IMR-90 (cell line): Measurements from ENCODE around the gene COX10. TPM values are rescaled to one million over a fixed set of nuclear protein-coding genes. Genes with fewer than 3 reads are reported as not detected.

Source experiments
- ATAC-seq: fragments of 200-7000 bp; cut with Tn5 transposase; 2 replicates; pipeline ENCODE4 v1.9.1; 2020; ENCODE audit warnings: low read depth, mild to moderate bottlenecking, moderate library complexity
- BruUV-seq: library from RNA; stranded (reverse); fragments of 400-500 nt; replicated peaks from 2 replicates; lab custom pipeline; 2021; lab: Mats Ljungman, UMichigan
- CTCF ChIA-PET: fragments of 300-600 bp; formaldehyde crosslinking; extraction: SDS; loops from one replicate; lab custom pipeline; 2021; ENCODE audit warnings: antibody characterized with exemption; lab: Yijun Ruan, JAX
- POLR2A ChIA-PET: fragments of 300-600 bp; sonication (Branson Sonifier 250); formaldehyde crosslinking; loops from one replicate; lab custom pipeline; 2022; ENCODE audit warnings: antibody characterized with exemption; ENCODE audit not compliant: unreplicated experiment; lab: Charles Lee
- DNase-seq: peaks from one replicate; pipeline ENCODE4 v3.0.0; 2013
- H2AFZ ChIP-seq: replicated peaks from 2 replicates; pipeline ENCODE3; 2013; ENCODE audit warnings: low read length, mild to moderate bottlenecking; ENCODE audit not compliant: poor library complexity
- H2AK5ac ChIP-seq: 2 replicates; pipeline ENCODE4 v1.6.1; 2013; ENCODE audit warnings: low read depth, low read length, inconsistent platforms
- H2AK9ac ChIP-seq: replicated peaks from 2 replicates; pipeline ENCODE3; 2013; ENCODE audit warnings: mild to moderate bottlenecking, low read depth, low read length, moderate library complexity; ENCODE audit not compliant: poor library complexity
- H2BK120ac ChIP-seq: 2 replicates; pipeline ENCODE4 v1.6.1; 2013; ENCODE audit warnings: low read depth, low read length, inconsistent platforms
- H2BK15ac ChIP-seq: 3 replicates; pipeline ENCODE4 v1.6.1; 2013; ENCODE audit warnings: low read depth, low read length, inconsistent platforms
- H2BK20ac ChIP-seq: 2 replicates; pipeline ENCODE4 v1.6.1; 2013; ENCODE audit warnings: low read depth, mild to moderate bottlenecking, inconsistent platforms, low read length, moderate library complexity
- H2BK5ac ChIP-seq: 2 replicates; pipeline ENCODE4 v1.6.1; 2013; ENCODE audit warnings: mild to moderate bottlenecking, low read depth, low read length, inconsistent platforms; ENCODE audit not compliant: poor library complexity, severe bottlenecking
- H3K14ac ChIP-seq: replicated peaks from 2 replicates; pipeline ENCODE4 v1.6.1; 2013; ENCODE audit warnings: low read depth, low read length, inconsistent platforms
- H3K18ac ChIP-seq: 2 replicates; pipeline ENCODE4 v1.6.1; 2013; ENCODE audit warnings: low read depth, low read length, control low read depth
- H3K23ac ChIP-seq: 2 replicates; pipeline ENCODE4 v1.6.1; 2013; ENCODE audit warnings: low read depth, low read length, inconsistent platforms
- H3K27ac ChIP-seq: 2 replicates; pipeline ENCODE4 v1.5.1; 2013; ENCODE audit warnings: mild to moderate bottlenecking, control low read depth, low read length; ENCODE audit not compliant: insufficient read depth
- H3K27me3 ChIP-seq: 2 replicates; pipeline ENCODE4 v1.6.1; 2013; ENCODE audit warnings: low read length; ENCODE audit not compliant: control insufficient read depth, insufficient read depth
- H3K36me3 ChIP-seq: 2 replicates; pipeline ENCODE4 v1.6.1; 2013; ENCODE audit warnings: low read length, mixed read lengths; ENCODE audit not compliant: control insufficient read depth, insufficient read depth
- H3K4ac ChIP-seq: 2 replicates; pipeline ENCODE4 v1.6.1; 2013; ENCODE audit warnings: low read depth, low read length, inconsistent platforms
- H3K4me1 ChIP-seq: 2 replicates; pipeline ENCODE4 v1.6.1; 2013; ENCODE audit warnings: low read length, mixed read lengths; ENCODE audit not compliant: control insufficient read depth, insufficient read depth
- H3K4me2 ChIP-seq: 2 replicates; pipeline ENCODE4 v1.6.1; 2013; ENCODE audit warnings: low read depth, mild to moderate bottlenecking, control low read depth, low read length, moderate library complexity
- H3K4me3 ChIP-seq: 2 replicates; pipeline ENCODE4 v1.5.1; 2013; ENCODE audit warnings: low read depth, mild to moderate bottlenecking, control low read depth, low read length, moderate library complexity; ENCODE audit not compliant: insufficient read depth
- H3K56ac ChIP-seq: 2 replicates; pipeline ENCODE4 v1.6.1; 2013; ENCODE audit warnings: low read length, inconsistent platforms; ENCODE audit not compliant: insufficient read depth; ENCODE audit errors: extremely low read depth
- H3K79me1 ChIP-seq, 2 experiments: 2 replicates each; pipeline ENCODE4 v1.6.1; 2013; ENCODE audit warnings: low read length in 2 of 2, inconsistent platforms in 1 of 2, low read depth in 1 of 2
- H3K9ac ChIP-seq: 2 replicates; pipeline ENCODE4 v1.6.1; 2013; ENCODE audit warnings: low read depth, low read length, control low read depth
- H3K9me1 ChIP-seq: 2 replicates; pipeline ENCODE4 v1.6.1; 2013; ENCODE audit warnings: low read length, inconsistent platforms; ENCODE audit not compliant: insufficient read depth
- H3K9me3 ChIP-seq: 2 replicates; pipeline ENCODE4 v1.6.1; 2013; ENCODE audit warnings: low read length; ENCODE audit not compliant: control insufficient read depth, insufficient read depth
- H4K20me1 ChIP-seq: 2 replicates; pipeline ENCODE4 v1.6.1; 2013; ENCODE audit warnings: low read length, inconsistent platforms; ENCODE audit not compliant: insufficient read depth
- H4K5ac ChIP-seq: 2 replicates; pipeline ENCODE4 v1.6.1; 2013; ENCODE audit warnings: mild to moderate bottlenecking, low read depth, low read length, control low read depth
- H4K8ac ChIP-seq, 2 experiments: 2 replicates each; pipeline ENCODE4 v1.6.1; 2013; ENCODE audit warnings: low read depth in 2 of 2, low read length in 2 of 2, control low read depth in 1 of 2, inconsistent platforms in 1 of 2
- H4K91ac ChIP-seq: 2 replicates; pipeline ENCODE4 v1.6.1; 2013; ENCODE audit warnings: low read depth, low read length, inconsistent platforms; ENCODE audit not compliant: insufficient read depth
- BHLHE40 ChIP-seq: fragments of 150-350 bp; IDR thresholded peaks from 2 replicates; pipeline ENCODE4 v1.6.1; 2016; ENCODE audit warnings: mild to moderate bottlenecking, low read depth, low read length
- CEBPB ChIP-seq: IDR thresholded peaks from 2 replicates; pipeline ENCODE4 v1.6.1; 2012; ENCODE audit warnings: low read depth, low read length, improper control_type of control experiment
- CHD1 ChIP-seq: IDR thresholded peaks from 2 replicates; pipeline ENCODE4 v1.6.1; 2012; ENCODE audit warnings: low read depth, low read length, improper control_type of control experiment
- CTCF ChIP-seq: conservative IDR thresholded peaks from 2 replicates; pipeline ENCODE4 v1.5.1; 2012; ENCODE audit warnings: mild to moderate bottlenecking, low read depth, low read length, improper control_type of control experiment
- FOS ChIP-seq: fragments of 150-350 bp; IDR thresholded peaks from 2 replicates; pipeline ENCODE4 v1.6.1; 2016; ENCODE audit warnings: low read depth, low read length
- MAFK ChIP-seq: IDR thresholded peaks from 2 replicates; pipeline ENCODE4 v1.6.1; 2012; ENCODE audit warnings: low read depth, low read length, improper control_type of control experiment
- MAZ ChIP-seq: IDR thresholded peaks from 2 replicates; pipeline ENCODE4 v1.6.1; 2012; ENCODE audit warnings: low read depth, mild to moderate bottlenecking, low read length, improper control_type of control experiment, moderate library complexity, borderline replicate concordance
- NFE2L2 ChIP-seq: fragments of 150-350 bp; IDR thresholded peaks from 2 replicates; pipeline ENCODE4 v1.6.1; 2016; ENCODE audit warnings: low read depth, mild to moderate bottlenecking, low read length
- POLR2A ChIP-seq: IDR thresholded peaks from 2 replicates; pipeline ENCODE4 v1.6.1; 2012; ENCODE audit warnings: mild to moderate bottlenecking, low read depth, low read length
- RAD21 ChIP-seq: IDR thresholded peaks from 2 replicates; pipeline ENCODE4 v1.6.1; 2012; ENCODE audit warnings: low read length, improper control_type of control experiment
- RCOR1 ChIP-seq: IDR thresholded peaks from 2 replicates; pipeline ENCODE4 v1.6.1; 2012; ENCODE audit warnings: mild to moderate bottlenecking, low read length, improper control_type of control experiment; ENCODE audit not compliant: insufficient replicate concordance
- RFX5 ChIP-seq: IDR thresholded peaks from 2 replicates; pipeline ENCODE4 v1.8.0; 2012; ENCODE audit warnings: low read depth, mild to moderate bottlenecking, low read length, moderate library complexity
- SMC3 ChIP-seq: fragments of 150-350 bp; IDR thresholded peaks from 2 replicates; pipeline ENCODE4 v1.6.1; 2016; ENCODE audit warnings: low read depth, mild to moderate bottlenecking, antibody characterized with exemption, low read length, moderate library complexity
- USF2 ChIP-seq: fragments of 150-350 bp; IDR thresholded peaks from 2 replicates; pipeline ENCODE4 v1.6.1; 2017; ENCODE audit warnings: mild to moderate bottlenecking, antibody characterized with exemption, low read length, low read depth
- WGBS, 2 experiments: methylation state at CpG; one replicate each; pipeline versions ENCODE4 v1.1.5 to v1.1.7; 2013; ENCODE audit warnings: missing lambda C conversion rate in 2 of 2; ENCODE audit not compliant: insufficient read length in 1 of 2; ENCODE audit errors: extremely low coverage in 2 of 2; 5-methylcytosine and 5-hydroxymethylcytosine counted together
- dilution Hi-C: fragments of 300-500 bp; cut with HindIII; formaldehyde crosslinking; loops from one replicate; pipeline ENCODE4 v1.14.3; 2018; ENCODE audit warnings: low sequenced_read_pairs; ENCODE audit not compliant: unreplicated experiment
- in situ Hi-C: fragments of 300-500 bp; cut with MboI; formaldehyde crosslinking; loops from 3 replicates; pipeline ENCODE4 v1.14.3; 2019; ENCODE audit warnings: low sequenced_read_pairs, inconsistent platforms, mixed read lengths
- intact Hi-C: fragments of 100-400 bp; cut with micrococcal nuclease; formaldehyde crosslinking; loops from 2 replicates; pipeline ENCODE4 v1.10.0; 2022
- polyA plus RNA-seq, 3 experiments: library from polyadenylated mRNA; depleted of rRNA; stranded (reverse); fragments of >200 nt; gene quantifications; 2 replicates each; pipeline ENCODE4 v1.2.3, GENCODE V29; 2012; ENCODE audit warnings: low replicate concordance in 1 of 3
- total RNA-seq: library from RNA; depleted of rRNA; stranded (reverse); fragments of >200 nt; gene quantifications from 2 replicates; pipeline ENCODE4 v1.2.3, GENCODE V29; 2012
- TF ChIP-seq, protein P1 (sequence below): fragments of 150-350 bp; IDR thresholded peaks from 2 replicates; pipeline ENCODE4 v1.6.1; 2016; ENCODE audit warnings: low read depth, mild to moderate bottlenecking, low read length, moderate library complexity, borderline replicate concordance

COX10 gene
- total and polyA plus RNA-seq, 2 of the 4 experiments (the other 2 are of a cell fraction), result 15.4 to 16.1 TPM

DNA sequence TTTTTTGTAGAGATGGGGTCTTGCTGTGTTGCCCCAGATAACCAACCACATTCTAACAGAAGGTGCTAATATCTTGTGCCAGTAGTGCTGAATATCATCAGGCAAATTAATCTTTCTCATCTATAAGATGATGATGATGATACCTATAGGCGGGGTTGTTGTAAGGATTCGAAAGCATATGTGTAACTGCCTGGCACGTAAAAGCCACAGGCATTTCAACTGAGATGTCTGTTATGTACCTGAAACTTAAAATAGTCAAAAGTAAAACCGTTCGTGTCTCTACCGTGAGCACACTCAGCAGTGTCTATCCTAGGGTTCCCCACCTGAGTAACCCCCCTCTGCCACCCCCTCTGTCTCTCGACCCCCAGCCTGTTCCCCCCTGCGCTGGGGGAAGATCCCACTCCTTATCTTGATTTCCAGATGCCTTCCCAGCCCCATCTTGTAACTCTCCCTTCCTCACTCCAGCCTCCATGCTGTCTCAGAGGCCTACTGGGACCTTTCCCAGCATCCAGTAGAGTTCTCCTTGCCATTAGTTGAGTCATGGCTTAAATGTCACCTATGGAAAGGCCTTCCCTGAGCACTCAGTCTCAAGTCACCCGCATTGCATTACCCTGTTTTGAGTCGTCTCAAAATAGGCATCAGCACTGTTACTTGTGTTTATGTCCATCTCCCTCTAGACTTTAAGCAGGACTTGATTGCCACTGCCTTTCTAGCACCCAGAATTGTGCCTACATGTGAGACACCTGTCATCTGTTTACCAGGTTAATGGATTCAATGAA is 133.3 kb downstream of the COX10 start:
- Histone ChIP-seq H3K27ac (no peak overlapping the region), H3K23ac (no peak overlapping the region), H3K14ac (no peak overlapping the region), H3K27me3 (no peaks in the 10 kb centered on the region), H2BK5ac (no peak overlapping the region), H2BK20ac (no peak overlapping the region), H3K4me2 (no peak overlapping the region), H3K4me1 (no peaks in the 10 kb centered on the region), H3K18ac (no peak overlapping the region), H4K5ac (no peak overlapping the region), H3K9me3 (no peaks in the 10 kb centered on the region), H2BK15ac (no peak overlapping the region), H3K79me1 (no peaks in the 10 kb centered on the region; a peak in 1 of 4 replicates), H2BK120ac (no peak overlapping the region), H4K8ac (no peak overlapping the region), H4K91ac (no peak overlapping the region), H2AK9ac (no peak overlapping the region), H3K9ac (no peak overlapping the region), H3K9me1 (peaks cover 6% of the 10 kb centered on the region; the same call in 1 of the 2 replicates), H2AFZ (no peak overlapping the region), H3K4ac (no peak overlapping the region), H2AK5ac (no peak overlapping the region), H3K4me3 (no peak overlapping the region), H3K36me3 (peaks cover 3% of the 10 kb centered on the region), H3K56ac (no peak overlapping the region), H4K20me1 (no peaks in the 10 kb centered on the region)
- in situ Hi-C loops (no loop called here), dilution Hi-C loops (no loop called here), intact Hi-C loops (loop anchor here (5.0 kb wide), 1 partner anchor 600 kb away; the partner anchor contains the start of gene HS3ST3A1)
- no CpG with 5 or more reads among the region's 10 CpGs for WGBS, 2 experiments
- no TSS peak for BruUV-seq
- DNase-seq, result no peak
- POLR2A ChIA-PET, result no interaction called here
- CTCF ChIA-PET, result interaction anchor here (1.0 kb wide), 1 partner anchor 969 kb away, joined by 3 read pairs; no protein-coding TSS in a partner anchor
- ATAC-seq, result no peak
- TF ChIP-seq RFX5 (no peak), FOS (no peak), BHLHE40 (no peak), POLR2A (no peak), SMC3 (no peak), RAD21 (no peak), USF2 (no peak), RCOR1 (no peak), CEBPB (no peak), MAFK (no peak), NFE2L2 (no peak), CTCF (no peak), MAZ (no peak), CHD1 (no peak)
- TF ChIP-seq, protein P1, sequence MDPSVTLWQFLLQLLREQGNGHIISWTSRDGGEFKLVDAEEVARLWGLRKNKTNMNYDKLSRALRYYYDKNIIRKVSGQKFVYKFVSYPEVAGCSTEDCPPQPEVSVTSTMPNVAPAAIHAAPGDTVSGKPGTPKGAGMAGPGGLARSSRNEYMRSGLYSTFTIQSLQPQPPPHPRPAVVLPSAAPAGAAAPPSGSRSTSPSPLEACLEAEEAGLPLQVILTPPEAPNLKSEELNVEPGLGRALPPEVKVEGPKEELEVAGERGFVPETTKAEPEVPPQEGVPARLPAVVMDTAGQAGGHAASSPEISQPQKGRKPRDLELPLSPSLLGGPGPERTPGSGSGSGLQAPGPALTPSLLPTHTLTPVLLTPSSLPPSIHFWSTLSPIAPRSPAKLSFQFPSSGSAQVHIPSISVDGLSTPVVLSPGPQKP, result no peak
